ENCODE measurements around the gene CITED2.

DNA sequence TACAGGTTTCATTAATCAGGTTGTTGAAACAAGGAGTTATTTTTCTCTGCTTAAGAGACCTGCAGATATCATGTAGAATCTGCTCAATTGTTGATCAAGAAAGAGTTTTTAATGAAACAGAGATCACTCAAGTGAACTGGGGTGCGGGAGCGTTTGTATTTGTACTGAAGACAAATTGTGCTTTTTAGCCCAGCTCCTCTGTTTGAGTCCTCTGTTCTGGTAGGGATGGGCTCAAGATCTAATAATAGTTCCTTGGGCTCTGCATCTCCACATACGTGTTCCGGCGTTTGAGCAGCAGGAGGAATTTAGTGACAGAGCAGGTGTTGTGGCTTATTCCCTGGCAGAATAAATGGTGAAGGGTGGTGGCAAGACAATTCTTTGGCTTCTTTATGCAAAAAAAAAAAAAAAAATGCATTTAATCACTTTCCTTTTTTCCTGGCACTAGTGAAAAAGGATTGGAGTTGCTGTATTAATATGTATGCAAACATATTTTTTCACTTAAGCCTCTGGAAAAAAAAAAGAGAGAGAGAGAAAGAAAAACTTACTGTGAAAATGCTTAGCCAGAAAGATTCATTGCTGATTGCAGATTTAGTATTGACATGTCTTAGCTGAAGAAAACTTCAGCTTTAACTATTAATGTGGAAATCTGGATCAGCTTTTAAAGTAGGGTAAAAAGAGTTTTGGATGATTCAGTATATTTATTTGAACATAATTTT, 4.0 kb downstream of the CITED2 start:
- TF ChIP-seq, protein P1, sequence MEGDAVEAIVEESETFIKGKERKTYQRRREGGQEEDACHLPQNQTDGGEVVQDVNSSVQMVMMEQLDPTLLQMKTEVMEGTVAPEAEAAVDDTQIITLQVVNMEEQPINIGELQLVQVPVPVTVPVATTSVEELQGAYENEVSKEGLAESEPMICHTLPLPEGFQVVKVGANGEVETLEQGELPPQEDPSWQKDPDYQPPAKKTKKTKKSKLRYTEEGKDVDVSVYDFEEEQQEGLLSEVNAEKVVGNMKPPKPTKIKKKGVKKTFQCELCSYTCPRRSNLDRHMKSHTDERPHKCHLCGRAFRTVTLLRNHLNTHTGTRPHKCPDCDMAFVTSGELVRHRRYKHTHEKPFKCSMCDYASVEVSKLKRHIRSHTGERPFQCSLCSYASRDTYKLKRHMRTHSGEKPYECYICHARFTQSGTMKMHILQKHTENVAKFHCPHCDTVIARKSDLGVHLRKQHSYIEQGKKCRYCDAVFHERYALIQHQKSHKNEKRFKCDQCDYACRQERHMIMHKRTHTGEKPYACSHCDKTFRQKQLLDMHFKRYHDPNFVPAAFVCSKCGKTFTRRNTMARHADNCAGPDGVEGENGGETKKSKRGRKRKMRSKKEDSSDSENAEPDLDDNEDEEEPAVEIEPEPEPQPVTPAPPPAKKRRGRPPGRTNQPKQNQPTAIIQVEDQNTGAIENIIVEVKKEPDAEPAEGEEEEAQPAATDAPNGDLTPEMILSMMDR (IDR thresholded peaks at IDR 0.05) = no peak
- TF ChIP-seq POLR2A (IDR thresholded peaks at IDR 0.05) = peak in 1 of 3 donors; percentile 15

Measured in body of pancreas (tissue), 4 donors.